SU-DHL-6 (cell line): Measurements from ENCODE around the gene DNAJB5.

Experiments
- H2AFZ ChIP-seq: fragments of 200-600 bp; sonication (generic); 2 replicates; pipeline ENCODE4 v1.6.1; 2014; ENCODE audit warnings: low read depth, mild to moderate bottlenecking, moderate library complexity, mixed read lengths, antibody characterized with exemption, low read length; ENCODE audit not compliant: severe bottlenecking
- H3F3A ChIP-seq: fragments of 200-600 bp; shearing (Covaris generic); 2 replicates; pipeline ENCODE4 v1.6.0; 2016; ENCODE audit warnings: antibody characterized with exemption, mild to moderate bottlenecking; ENCODE audit not compliant: insufficient read depth
- H3K27ac ChIP-seq: fragments of 200-600 bp; sonication (generic); 2 replicates; pipeline ENCODE4 v1.5.1; 2016; ENCODE audit warnings: low read depth, mild to moderate bottlenecking, low read length, moderate library complexity, mixed read lengths
- H3K27me3 ChIP-seq: fragments of 200-600 bp; sonication (generic), shearing (Covaris generic); 2 replicates; pipeline ENCODE4 v1.6.0; 2014; ENCODE audit warnings: mild to moderate bottlenecking, low read length
- H3K36me3 ChIP-seq: fragments of 200-600 bp; sonication (generic); 2 replicates; pipeline ENCODE4 v1.6.1; 2014; ENCODE audit warnings: mild to moderate bottlenecking, low read length, mixed read lengths
- H3K4me2 ChIP-seq: fragments of 300-600, 200-600 bp; shearing (Covaris generic), sonication (generic); 2 replicates; pipeline ENCODE4 v1.6.0; 2014; ENCODE audit warnings: low read length, low read depth, mild to moderate bottlenecking; ENCODE audit not compliant: poor library complexity, severe bottlenecking
- H3K4me3 ChIP-seq: fragments of 200-600 bp; sonication (generic); 2 replicates; pipeline ENCODE4 v1.5.1; 2014; ENCODE audit warnings: antibody characterized with exemption, low read length, mild to moderate bottlenecking, mixed read lengths; ENCODE audit not compliant: insufficient read depth, poor library complexity, severe bottlenecking
- H3K79me2 ChIP-seq: fragments of 200-600 bp; sonication (generic); 2 replicates; pipeline ENCODE4 v1.6.1; 2014; ENCODE audit warnings: mild to moderate bottlenecking, low read length, moderate library complexity; ENCODE audit not compliant: insufficient read depth
- H3K9ac ChIP-seq: fragments of 200-600 bp; sonication (generic); 2 replicates; pipeline ENCODE4 v1.7.0; 2014; ENCODE audit warnings: mild to moderate bottlenecking, low read length
- H3K9me2 ChIP-seq: fragments of 200-600 bp; sonication (generic); replicated peaks from 2 replicates; pipeline ENCODE4 v1.6.1; 2014; ENCODE audit warnings: low read length; ENCODE audit not compliant: insufficient read depth
- H3K9me3 ChIP-seq: fragments of 200-600 bp; sonication (generic); 2 replicates; pipeline ENCODE4 v1.6.1; 2014; ENCODE audit warnings: low read length, mixed read lengths; ENCODE audit not compliant: insufficient read depth
- H4K20me1 ChIP-seq: fragments of 200-600 bp; sonication (generic); 2 replicates; pipeline ENCODE4 v1.6.1; 2014; ENCODE audit warnings: low read depth, mild to moderate bottlenecking, antibody characterized with exemption, low read length, moderate library complexity, mixed read lengths
- EZH2phosphoT487 ChIP-seq: fragments of 200-600 bp; sonication (generic), shearing (Covaris generic); conservative IDR thresholded peaks from 2 replicates; pipeline ENCODE4 v1.6.1; 2018; ENCODE audit warnings: mild to moderate bottlenecking, antibody characterized with exemption, low read length, moderate library complexity, mixed read lengths
- TF ChIP-seq, protein P1 (sequence below): fragments of 200-600 bp; sonication (generic); IDR thresholded peaks from one replicate; pipeline ENCODE4 v1.5.1; 2017; ENCODE audit warnings: antibody characterized with exemption, mild to moderate bottlenecking, low read length, moderate library complexity; ENCODE audit not compliant: insufficient read depth, poor library complexity, severe bottlenecking

Gene DNAJB5

DNA sequence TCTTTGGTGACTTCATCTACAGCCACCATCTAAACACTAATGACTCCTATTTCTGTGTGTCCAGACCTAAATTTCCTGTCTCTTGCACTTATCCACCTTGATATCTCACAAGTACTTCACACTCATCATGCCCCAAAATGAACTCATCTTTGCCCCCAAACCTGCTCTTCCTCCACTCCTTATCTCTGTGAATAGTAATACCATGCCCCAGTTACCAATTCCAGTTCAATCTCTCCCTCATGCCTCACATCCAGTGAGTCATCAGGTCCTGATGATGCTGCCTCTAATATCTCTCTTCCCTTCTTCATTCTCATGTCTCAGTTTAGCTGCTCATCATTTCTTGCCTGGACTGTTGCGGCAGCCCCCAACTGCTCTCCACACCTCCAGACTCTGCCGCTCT is 14.9 kb upstream of the DNAJB5 start:
- Histone ChIP-seq H3F3A (no peaks in the 10 kb centered on the region), H3K9ac (no peak overlapping the region), H3K27me3 (no peaks in the 10 kb centered on the region), H3K79me2 (no peaks in the 10 kb centered on the region), H3K36me3 (no peaks in the 10 kb centered on the region), H3K4me3 (no peak overlapping the region), H3K9me3 (no peaks in the 10 kb centered on the region), H3K9me2 (no peaks in the 10 kb centered on the region), H3K27ac (no peak overlapping the region), H2AFZ (no peak overlapping the region), H3K4me2 (no peak overlapping the region), H4K20me1 (no peaks in the 10 kb centered on the region)
- no peak for TF ChIP-seq EZH2phosphoT487
- TF ChIP-seq, protein P1, sequence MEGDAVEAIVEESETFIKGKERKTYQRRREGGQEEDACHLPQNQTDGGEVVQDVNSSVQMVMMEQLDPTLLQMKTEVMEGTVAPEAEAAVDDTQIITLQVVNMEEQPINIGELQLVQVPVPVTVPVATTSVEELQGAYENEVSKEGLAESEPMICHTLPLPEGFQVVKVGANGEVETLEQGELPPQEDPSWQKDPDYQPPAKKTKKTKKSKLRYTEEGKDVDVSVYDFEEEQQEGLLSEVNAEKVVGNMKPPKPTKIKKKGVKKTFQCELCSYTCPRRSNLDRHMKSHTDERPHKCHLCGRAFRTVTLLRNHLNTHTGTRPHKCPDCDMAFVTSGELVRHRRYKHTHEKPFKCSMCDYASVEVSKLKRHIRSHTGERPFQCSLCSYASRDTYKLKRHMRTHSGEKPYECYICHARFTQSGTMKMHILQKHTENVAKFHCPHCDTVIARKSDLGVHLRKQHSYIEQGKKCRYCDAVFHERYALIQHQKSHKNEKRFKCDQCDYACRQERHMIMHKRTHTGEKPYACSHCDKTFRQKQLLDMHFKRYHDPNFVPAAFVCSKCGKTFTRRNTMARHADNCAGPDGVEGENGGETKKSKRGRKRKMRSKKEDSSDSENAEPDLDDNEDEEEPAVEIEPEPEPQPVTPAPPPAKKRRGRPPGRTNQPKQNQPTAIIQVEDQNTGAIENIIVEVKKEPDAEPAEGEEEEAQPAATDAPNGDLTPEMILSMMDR, result no peak

DNA sequence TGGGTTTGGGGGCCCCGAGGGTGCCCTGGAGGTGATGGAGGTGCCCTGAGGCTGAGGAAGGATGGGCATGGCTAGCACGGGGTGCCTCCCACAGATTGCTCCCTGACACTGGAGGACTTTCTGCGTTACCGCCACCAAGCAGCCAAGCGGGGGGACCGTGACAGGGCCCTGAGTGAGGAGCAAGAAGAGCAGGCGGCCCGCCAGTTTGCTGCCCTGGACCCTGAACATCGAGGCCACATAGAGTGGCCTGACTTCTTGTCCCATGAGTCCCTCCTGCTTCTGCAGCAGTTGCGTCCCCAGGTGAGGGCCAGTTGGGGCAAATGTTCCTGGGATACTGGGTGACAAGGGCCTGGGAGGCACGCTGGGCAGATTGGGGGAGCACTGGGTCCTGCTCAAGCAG is 13.1 kb upstream of the DNAJB5 start:
- H3K27me3 ChIP-seq, result no peaks in the 10 kb centered on the region
- no peak overlapping the region for H3K27ac ChIP-seq
- H2AFZ ChIP-seq, result no peak overlapping the region
- no peak for TF ChIP-seq EZH2phosphoT487
- TF ChIP-seq, protein P1, result no peak
- H3K9me2 ChIP-seq, result no peaks in the 10 kb centered on the region
- no peak overlapping the region for H3K4me3 ChIP-seq
- no peaks in the 10 kb centered on the region for H3K9me3 ChIP-seq
- H3K36me3 ChIP-seq, result no peaks in the 10 kb centered on the region
- H3K4me2 ChIP-seq, result no peak overlapping the region
- no peaks in the 10 kb centered on the region for H3F3A ChIP-seq
- H4K20me1 ChIP-seq, result no peaks in the 10 kb centered on the region
- H3K79me2 ChIP-seq, result no peaks in the 10 kb centered on the region
- H3K9ac ChIP-seq, result no peak overlapping the region

DNA sequence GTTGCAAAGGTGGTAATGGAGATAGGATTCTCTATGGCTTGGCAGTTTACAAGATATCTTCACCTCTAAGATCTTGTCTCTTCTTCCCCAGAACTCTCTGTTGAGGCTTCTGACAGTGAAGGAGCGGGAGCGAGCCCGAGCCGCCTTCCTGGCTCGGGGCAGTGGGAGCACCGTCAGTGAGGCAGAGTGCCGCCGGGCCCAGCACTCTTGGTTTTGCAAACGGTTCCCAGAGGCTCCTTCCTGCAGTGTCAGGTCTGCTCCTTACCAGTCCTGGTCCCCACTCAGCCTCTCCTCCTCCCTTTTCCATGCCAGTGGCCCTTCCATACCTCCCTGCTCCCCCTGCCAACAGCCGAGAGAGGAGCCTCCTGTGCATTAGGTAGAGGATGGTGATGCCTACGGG is 12.6 kb upstream of the DNAJB5 start:
- Histone ChIP-seq H3K9me3 (no peaks in the 10 kb centered on the region), H2AFZ (no peak overlapping the region), H4K20me1 (no peaks in the 10 kb centered on the region), H3K27me3 (no peaks in the 10 kb centered on the region), H3K4me2 (no peak overlapping the region), H3K9me2 (no peaks in the 10 kb centered on the region), H3K36me3 (no peaks in the 10 kb centered on the region), H3K9ac (no peak overlapping the region), H3K79me2 (no peaks in the 10 kb centered on the region), H3K4me3 (no peak overlapping the region), H3F3A (no peaks in the 10 kb centered on the region), H3K27ac (no peak overlapping the region)
- TF ChIP-seq, protein P1, result no peak
- TF ChIP-seq EZH2phosphoT487, result no peak
